Head of caudate nucleus (tissue), 42 donors: Measurements from ENCODE around the gene RNF214.
"Not testable (repeated sequence)": the region's sequence is repeated elsewhere in the genome, so short reads cannot be mapped to it uniquely, and the experiment has no call there.

Experiments
- DNase-seq, 42 donors: peaks; one replicate each; pipeline versions ENCODE4 v3.0.0 to v3.0.0-alpha.2; 2020 to 2021; ENCODE audit warnings: mixed read lengths in 7 of 42
- intact Hi-C: fragments of 100-400 bp; cut with DNase I; formaldehyde crosslinking; loops from one replicate; pipeline ENCODE4 v1.15.0; 2022

RNF214 gene

GRCh38 chr11:117209351-117210125 is 22.9 kb upstream of the RNF214 start:
- DNase-seq, intact Hi-C loops: not testable (repeated sequence)

- no peak for DNase-seq
- intact Hi-C loops = no loop called here
Measured at GRCh38 chr11:117210620-117211019, 21.9 kb upstream of the RNF214 start.

GRCh38 chr11:117212697-117213355 is 19.6 kb upstream of the RNF214 start:
- intact Hi-C loops = no loop called here
- no peak for DNase-seq

GRCh38 chr11:117214404-117215110 is 17.9 kb upstream of the RNF214 start:
- DNase-seq = peak in 1 of 42 donors; percentile 48
- intact Hi-C loops = no loop called here

- no peak for DNase-seq
- intact Hi-C loops = no loop called here
Measured at GRCh38 chr11:117217141-117218084, 15.1 kb upstream of the RNF214 start.

GRCh38 chr11:117218133-117218915 is 14.1 kb upstream of the RNF214 start:
- intact Hi-C loops = no loop called here
- peak in 1 of 42 donors; percentile 28 for DNase-seq

GRCh38 chr11:117219001-117219400 is 13.5 kb upstream of the RNF214 start:
- intact Hi-C loops = no loop called here
- no peak for DNase-seq

GRCh38 chr11:117219455-117219854 is 13.0 kb upstream of the RNF214 start:
- peak in 1 of 42 donors; percentile 14 for DNase-seq
- intact Hi-C loops = no loop called here

DNA sequence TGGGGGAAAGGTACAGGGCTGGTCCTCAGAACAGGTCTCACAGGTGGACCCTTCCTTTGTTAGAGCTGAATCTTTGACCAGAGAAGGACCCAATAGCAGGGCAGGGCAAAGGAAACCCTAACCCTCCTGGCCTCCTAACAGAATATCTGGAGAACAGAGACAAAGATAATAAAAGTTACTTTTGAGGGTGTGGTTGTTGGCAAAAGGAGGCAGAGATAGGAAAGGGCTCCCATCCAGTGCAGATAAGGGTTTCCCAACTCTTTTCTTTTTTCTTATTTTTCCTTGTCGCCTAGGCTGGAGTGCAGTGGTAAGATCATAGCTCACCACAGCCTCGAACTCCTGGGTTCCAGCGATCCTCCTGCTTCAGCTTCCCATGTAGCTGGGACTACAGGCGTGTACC is 12.5 kb upstream of the RNF214 start:
- intact Hi-C loops = no loop called here
- no peak for DNase-seq

DNA sequence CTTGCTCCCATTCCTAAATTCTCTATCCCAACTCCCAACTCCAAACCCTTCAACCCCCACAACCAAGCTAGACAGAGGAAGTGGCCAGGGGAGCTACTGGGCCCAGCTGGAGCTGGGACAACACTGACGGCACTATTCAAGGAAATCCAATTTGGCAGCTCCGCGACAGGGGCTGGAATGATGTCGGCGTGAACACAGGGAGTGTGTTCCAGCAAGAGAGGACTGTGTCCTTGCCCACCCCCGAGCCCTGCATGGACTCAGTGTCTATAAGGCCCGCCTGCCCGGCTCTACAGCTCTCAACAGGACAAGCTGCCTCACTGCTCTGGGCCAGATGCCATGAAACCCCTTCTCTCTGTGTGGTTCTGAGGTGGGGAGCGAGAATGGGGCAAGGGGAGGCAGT is 11.9 kb upstream of the RNF214 start:
- peak in 38 of 42 donors; percentile 28 to 82 (median 57) for DNase-seq
- intact Hi-C loops = no loop called here

DNA sequence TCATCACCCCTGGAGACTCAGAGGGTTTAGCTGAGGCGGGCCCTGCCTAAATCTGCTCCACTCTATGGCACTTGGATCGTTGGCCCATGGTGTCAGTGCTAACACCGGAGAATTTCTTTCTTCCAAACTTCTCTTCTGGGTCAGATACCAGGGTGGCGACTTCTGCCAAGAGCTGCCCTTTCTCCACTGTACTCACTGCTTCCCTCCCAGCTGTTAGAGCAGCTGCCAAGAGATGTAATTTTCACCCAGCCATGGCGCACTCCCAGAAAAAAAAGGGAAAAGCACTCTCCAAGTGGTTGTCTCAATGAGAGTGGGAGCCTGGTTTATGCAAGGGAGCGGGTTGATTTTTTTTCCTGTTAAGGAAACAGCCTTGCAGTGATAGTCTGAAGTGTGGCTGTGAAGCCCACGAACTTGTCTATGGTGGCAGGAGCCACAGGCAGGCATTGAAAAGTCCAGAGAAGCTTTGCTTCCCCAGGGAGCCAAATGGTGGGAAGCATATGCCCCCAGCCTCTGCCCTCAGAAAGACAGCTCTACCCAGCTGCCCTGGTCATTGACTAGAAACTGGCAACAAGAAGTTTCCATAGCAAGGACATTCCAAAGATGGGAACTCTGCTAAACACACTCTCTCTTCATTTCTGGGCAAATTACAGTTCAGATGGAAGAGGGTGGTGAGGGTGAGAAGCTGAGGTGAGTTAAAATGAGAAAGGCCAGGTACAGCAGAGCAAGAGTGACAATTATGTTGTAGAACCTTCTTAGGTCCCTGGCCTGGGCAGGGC is 11.3 kb upstream of the RNF214 start:
- intact Hi-C loops = no loop called here
- peak in 26 of 42 donors; percentile 17 to 70 (median 43) for DNase-seq

DNA sequence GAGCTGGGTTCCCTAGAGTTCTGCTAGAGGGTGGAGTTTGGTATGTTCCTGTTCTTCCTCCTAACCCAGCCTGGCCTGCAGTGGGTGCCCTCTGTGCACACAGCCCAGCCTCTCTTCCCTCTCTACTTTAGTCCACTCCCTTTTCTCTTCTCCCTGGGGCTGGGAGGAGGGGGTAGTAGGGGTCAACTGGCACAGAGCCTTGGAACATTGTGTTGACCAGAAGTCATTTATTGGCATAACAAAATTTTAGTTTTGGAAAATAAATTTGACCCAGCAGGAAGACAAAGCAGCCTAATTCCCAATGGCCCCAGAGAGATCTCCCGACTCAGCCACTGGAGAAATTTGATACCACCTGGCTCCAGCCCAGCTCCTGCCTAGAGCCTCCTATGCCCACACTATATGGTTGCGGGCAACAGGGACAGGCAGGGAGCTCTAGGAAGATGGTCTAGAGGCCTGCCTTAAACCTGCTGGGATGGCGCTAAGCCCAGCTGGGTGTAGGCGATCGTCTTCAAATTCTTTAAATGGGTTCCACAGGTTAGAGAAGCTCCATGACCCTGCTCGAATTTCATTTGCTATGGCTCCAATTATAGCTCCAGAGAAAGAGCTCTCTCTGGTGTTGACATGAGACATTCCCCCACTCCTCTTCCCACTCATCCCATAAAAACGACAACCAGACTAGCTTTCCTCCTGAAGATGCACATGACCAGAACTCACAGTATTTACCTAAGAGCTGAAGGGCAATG is 10.5 kb upstream of the RNF214 start:
- intact Hi-C loops = no loop called here
- DNase-seq = peak in 2 of 42 donors; percentile 19 to 29

DNA sequence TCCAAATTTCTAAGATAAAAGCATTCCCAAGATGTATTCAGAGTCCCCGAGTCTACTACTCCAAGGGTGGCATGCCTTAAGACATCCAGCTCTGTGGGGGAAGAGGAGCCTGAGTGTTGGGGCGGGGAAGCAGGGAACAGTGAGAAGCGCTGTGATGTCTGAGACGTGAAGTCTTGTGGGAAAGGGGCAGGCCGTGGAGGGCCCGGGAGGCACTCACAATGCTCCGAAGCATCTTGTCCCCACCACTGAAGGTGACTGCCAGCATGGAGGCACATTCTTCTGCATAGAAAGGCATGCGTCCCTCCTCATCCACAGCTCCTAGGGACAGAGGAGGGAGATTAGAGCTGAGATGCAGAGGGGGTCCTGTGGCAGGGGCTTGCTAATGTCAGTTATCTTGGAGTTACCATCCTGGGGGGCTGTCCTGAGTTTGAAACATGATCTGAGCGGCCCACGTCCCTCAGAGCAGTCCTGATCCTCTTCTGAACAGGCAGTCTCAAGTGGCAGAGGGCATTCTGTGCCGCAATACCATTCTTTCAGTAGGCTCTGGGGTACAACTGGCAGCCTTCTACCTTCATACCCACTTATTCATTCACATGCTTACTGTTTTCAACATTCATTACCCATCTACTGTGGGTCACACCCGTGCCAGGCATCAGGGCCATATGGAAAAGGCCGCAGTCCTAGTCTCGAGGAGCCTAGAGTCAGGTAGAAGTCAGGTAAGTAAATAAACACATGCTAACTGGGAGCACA is 9.3 kb upstream of the RNF214 start:
- intact Hi-C loops = no loop called here
- DNase-seq = peak in 26 of 42 donors; percentile 28 to 82 (median 52)

DNA sequence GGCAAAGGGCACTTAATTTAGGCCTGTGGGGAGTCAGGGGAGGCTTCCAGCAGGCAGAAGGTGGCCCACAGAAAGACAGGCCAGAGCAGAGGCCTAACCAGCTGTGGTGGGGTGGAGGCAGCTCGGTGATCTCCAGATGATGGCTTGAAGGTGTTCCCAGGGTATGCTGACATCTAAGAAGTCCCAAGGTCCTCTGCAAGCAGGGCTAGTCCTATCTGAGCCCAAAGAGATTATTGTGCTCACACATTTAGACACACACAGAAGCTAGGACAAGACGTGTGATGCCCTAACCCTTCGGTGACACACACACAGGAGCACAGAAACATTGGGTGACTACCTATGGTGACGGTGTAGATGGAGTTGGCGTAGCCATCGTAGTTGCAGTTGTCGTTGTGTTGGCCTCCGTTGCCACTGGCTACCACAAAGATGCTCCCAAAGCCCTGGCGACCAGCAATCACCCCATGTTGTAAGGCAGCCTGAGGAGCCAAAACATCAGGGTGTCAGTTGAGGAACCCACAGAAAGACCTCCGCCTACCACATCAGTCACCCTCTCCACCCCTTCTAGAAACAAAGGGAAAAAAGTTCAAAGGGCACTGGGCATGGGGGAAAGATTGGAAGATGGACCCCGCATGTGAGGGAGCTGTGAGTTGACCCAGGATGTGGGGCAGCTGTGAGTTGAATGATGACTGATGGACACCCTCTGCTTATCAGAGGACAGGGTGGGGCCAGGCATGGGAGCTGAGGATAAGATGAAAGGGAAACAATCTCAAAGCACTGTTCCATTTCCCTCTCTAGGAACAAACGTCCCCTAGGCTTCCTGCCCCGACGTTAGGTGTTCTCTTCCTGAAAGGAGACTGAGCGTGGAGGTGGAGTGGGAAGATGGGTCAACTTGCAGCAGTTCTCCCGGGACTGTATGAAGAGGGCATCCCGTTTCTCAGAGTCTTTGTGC is 8.5 kb upstream of the RNF214 start:
- intact Hi-C loops = no loop called here

More for the DNA sequence above, 8.5 kb upstream of the RNF214 start:
- peak in 1 of 42 donors; percentile 5 for DNase-seq
